ENCODE results near the gene TBX21.

The TBX21 gene

DNA sequence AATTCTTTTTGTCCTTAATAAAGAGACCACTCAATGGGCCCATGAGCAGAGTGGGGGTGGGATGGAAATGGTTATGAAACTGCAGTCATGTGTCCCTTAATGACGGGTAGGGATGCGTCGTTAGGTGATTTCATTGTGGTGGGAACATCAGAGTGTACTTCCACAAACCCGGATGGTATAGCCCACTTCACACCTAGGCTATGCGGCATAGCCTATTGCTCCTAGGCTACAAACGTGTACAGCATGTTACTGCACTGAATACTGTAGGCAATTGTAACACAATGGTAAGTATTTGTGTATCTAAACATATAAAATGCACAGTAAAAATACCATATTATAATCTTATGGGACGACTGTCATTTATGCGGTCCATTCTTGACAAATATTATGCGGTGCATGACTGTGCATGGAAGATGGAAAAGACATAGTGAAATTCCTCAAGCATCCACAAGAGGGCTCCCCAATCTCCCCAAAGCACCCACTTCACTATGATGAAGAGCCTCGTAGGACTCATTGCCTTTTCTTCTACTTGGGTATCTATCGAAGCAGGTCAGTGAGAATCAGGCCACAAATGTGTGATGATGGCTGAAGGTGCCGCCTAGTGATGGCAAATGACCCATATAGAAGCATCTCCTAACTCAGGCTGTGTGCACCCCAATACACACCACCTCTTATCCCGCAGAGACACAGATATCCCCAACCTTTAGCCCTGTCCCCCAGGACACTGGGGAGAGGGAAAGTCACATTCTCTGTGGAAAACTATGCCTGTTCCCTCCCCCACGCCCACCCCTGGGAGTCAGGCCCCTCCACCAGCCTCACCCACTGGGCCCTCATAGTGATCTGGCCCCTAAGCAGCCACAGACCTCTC lies 43.5 kb downstream of the TBX21 start:
- no peak for FAIRE-seq

DNA sequence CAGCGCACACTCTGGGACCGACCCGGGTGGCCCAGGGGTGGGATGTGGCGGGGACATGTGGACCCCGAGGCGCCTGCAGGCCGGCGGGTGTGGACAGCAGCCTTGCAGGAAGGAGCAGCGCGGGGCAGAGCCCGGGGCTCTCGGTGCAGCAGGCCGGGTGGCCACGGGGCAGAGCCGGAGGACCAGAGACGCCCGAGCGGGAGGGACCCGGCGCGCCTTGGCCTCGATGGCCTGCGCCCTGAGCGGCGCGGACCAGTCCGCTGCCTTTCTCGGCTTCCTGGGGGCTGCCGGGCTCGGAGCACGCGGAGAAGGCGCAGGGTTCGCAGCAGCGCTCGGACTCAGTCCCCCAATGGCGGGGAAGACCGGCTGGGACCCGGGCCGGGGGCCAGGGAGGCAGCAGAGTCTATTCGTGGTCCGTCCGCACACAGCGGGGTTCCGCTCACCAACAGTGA lies 45.2 kb downstream of the TBX21 start:
- no peak for FAIRE-seq

DNA sequence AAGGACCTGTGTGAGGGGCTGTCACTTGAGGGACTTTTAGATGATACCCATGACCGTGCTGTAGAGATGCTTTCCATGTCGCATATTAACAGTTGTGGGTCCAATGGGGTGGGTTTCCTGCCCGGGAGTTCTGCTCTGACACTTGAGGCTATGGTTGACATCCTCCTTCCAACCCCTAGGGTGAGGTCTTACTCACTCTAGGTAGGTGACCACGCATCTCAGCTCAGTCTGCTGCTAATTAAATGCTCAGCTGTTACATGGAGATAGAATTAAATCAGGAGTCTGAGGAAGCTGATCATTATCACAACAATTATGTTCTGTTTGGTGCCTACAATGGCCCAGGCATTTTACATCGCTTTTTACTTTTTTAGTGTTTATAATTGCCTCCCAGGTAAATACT lies 48.4 kb downstream of the TBX21 start:
- FAIRE-seq, result no peak

DNA sequence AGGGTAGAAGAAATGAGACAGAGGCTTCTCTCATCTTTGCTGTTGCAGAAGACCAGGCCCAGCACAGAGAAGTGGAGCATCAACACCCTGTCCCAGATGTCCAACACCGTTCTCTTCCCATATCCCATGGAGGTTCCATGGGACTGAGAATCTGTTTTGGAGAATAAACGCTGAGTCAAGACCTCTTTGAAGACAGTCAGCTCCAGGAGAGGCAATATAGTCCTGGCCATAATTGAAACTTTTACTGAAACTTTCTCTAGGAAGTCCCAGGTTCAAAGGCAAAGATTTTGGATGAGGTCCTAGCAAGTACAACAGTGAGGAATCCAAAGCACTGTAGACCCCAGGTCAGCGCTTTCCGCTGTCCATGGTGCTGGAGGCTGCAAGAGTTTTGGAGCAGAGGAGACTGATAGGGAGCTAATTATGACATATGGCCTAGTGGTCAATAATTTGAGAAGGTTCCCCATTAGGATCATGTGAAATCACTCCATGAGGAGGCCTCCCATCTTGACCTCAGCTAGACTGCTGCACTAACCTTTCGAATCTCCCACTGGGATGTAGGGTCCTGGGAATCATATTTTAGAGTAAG lies 52.6 kb downstream of the TBX21 start:
- FAIRE-seq, result no peak

DNA sequence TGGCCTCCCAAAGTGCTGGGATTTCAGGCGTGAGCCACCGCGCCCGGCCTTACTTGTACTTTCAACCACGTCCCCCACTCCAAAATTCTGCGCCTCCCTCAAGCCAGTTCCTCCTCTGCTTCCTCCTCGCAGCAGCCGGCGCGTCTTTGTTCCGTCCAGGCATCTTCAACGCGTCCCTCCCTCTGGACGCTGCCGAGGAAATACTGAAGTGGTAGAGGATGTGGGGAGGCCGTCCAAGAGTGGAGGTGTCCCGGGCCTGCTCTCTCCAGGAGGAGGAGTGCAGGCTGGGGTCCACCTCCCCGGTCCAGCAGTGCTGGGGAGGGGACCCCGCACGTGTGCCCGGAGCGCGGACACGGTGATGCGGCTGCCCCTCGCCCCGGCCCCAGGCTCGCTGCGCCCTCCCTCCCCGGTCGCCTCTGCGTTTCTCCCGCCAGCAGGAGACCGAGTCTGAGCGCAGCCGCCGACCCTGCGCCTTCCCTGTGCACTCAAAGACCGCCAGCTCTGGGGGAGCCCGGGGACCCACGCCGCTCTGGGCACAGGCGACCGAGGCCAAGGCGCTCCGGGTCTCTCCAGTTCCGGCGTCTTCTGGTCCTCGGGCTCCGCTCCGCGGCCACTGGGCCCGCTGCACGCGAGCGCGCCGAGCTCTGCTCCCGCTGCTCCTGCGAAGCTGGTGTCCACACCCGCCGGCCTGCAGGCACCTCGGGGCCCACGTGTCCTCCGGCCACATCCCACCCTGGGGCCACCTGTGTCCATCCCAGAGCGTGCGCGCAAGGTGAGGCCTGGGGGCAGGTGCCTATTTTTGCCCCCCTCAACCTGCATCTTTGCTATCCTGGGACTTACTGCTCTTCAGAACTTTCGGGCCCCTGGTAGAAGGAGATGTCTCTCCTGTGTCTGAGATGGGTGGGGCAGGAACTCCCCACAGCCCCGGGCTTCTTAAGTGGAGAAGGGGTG lies 56.9 kb downstream of the TBX21 start:
- no peak for FAIRE-seq

DNA sequence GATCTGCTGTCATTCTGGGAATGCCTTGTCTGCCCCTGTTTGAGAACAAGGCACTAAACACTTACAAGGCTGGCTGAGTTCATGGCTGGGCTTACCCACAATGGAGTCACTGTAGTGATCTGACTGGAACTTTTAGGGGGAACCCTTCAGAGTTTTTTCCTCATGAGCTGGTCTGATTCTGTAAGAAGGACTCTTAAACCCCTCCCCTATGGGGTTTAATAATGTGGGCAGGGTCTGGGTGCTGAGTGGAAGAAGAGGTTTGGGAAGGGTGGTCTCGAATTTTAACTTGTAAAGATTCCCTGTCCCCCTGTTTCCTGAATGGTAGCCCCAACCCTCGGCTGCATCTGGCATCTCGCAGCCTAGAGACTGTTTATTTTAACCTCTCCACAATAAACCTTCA lies 58.0 kb downstream of the TBX21 start:
- no peak for FAIRE-seq

DNA sequence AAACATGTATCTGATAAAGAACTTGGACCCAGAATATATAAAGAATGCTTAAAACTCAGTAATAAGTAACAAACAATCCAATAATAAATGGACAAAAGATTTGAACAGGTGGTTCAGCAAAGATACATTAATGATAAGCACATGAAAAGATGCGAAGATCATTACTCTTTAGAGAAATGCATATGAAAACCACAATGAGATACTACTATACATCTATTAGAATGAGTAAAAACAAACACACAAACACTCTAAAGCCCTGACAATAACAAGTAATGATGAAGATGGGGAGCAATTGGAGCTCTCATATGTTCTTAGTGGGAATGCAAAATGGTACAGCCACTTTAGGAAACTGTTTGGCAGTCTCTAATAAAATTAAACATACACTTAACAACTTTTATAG lies 59.4 kb downstream of the TBX21 start:
- no peak for FAIRE-seq

DNA sequence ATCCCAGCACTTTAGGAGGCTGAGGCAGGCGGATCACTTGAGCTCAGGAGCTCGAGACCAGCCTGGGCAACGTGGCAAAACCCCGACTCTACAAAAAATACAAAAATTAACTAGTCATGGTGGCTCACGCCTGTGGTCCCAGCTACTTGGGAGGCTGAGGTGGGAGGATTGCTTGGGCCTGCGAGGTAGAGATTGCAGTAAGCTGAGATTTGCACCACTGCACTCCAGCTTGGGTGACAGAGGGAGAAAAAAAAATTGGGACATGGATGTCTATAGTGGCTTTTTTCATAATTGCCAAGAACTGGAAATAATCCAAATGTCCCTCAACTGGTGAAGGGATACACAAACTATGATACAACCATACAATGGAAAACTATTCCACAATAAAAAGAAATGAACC lies 59.9 kb downstream of the TBX21 start:
- FAIRE-seq, result no peak

Measured in endometrium (tissue), 2 donors.